ENCODE results near the gene MPRIP.

Gene MPRIP

GRCh38 chr17:17077861-17078732 is 35.8 kb downstream of the MPRIP start:
- TF ChIP-seq EZH2 (IDR thresholded peaks at IDR 0.05; ENCODE audit: borderline replicate concordance, low read depth, low read length, severe bottlenecking) (no peak), CTCF (IDR thresholded peaks at IDR 0.05; ENCODE audit: borderline replicate concordance, extremely low read depth, low read length, poor library complexity, severe bottlenecking) (no peak)
- Histone ChIP-seq H3K36me3 (ENCODE audit: insufficient read depth, low read length) (peaks cover 57% of the 10 kb centered on the region), H3K4me2 (ENCODE audit: insufficient read depth, low read length) (no peak overlapping the region), H3K4me1 (ENCODE audit: insufficient read depth, low read length) (no peaks in the 10 kb centered on the region), H2AFZ (ENCODE audit: low read depth, low read length) (no peak overlapping the region), H4K20me1 (ENCODE audit: insufficient read depth, low read length) (peaks cover 75% of the 10 kb centered on the region), H3K79me2 (ENCODE audit: insufficient read depth, low read length) (peaks cover 87% of the 10 kb centered on the region), H3K27me3 (ENCODE audit: insufficient read depth, low read length, poor library complexity) (no peaks in the 10 kb centered on the region), H3K4me3 (ENCODE audit: low read depth in 1 of 2, low read length in 2 of 2) (no peak overlapping the region), H3K27ac (ENCODE audit: low read length) (no peak overlapping the region), H3K9ac (ENCODE audit: low read depth, low read length) (no peak overlapping the region), H3K9me3 (ENCODE audit: insufficient read depth, low read length, severe bottlenecking) (no peaks in the 10 kb centered on the region)
- no peak for ATAC-seq (ENCODE audit: insufficient read depth, low read depth)
- no peak for DNase-seq

- Histone ChIP-seq H3K9me3 (ENCODE audit: insufficient read depth, low read length, severe bottlenecking) (no peaks in the 10 kb centered on the region), H3K4me3 (ENCODE audit: low read depth in 1 of 2, low read length in 2 of 2) (no peak overlapping the region), H4K20me1 (ENCODE audit: insufficient read depth, low read length) (peaks cover 70% of the 10 kb centered on the region), H2AFZ (ENCODE audit: low read depth, low read length) (no peak overlapping the region), H3K27me3 (ENCODE audit: insufficient read depth, low read length, poor library complexity) (no peaks in the 10 kb centered on the region), H3K79me2 (ENCODE audit: insufficient read depth, low read length) (peaks cover 84% of the 10 kb centered on the region), H3K36me3 (ENCODE audit: insufficient read depth, low read length) (peaks cover 61% of the 10 kb centered on the region), H3K27ac (ENCODE audit: low read length) (no peak overlapping the region), H3K9ac (ENCODE audit: low read depth, low read length) (no peak overlapping the region), H3K4me1 (ENCODE audit: insufficient read depth, low read length) (no peaks in the 10 kb centered on the region), H3K4me2 (ENCODE audit: insufficient read depth, low read length) (no peak overlapping the region)
- ATAC-seq (ENCODE audit: insufficient read depth, low read depth) (no peak), DNase-seq (no peak)
- TF ChIP-seq EZH2 (IDR thresholded peaks at IDR 0.05; ENCODE audit: borderline replicate concordance, low read depth, low read length, severe bottlenecking) (no peak), CTCF (IDR thresholded peaks at IDR 0.05; ENCODE audit: borderline replicate concordance, extremely low read depth, low read length, poor library complexity, severe bottlenecking) (no peak)
These were observed 36.6 kb downstream of the MPRIP start for GRCh38 chr17:17078832-17079231.

GRCh38 chr17:17079336-17079735 is 37.1 kb downstream of the MPRIP start:
- Histone ChIP-seq H2AFZ (ENCODE audit: low read depth, low read length) (no peak overlapping the region), H3K4me3 (ENCODE audit: low read depth in 1 of 2, low read length in 2 of 2) (no peak overlapping the region), H3K27ac (ENCODE audit: low read length) (no peak overlapping the region), H3K36me3 (ENCODE audit: insufficient read depth, low read length) (peaks cover 66% of the 10 kb centered on the region), H3K79me2 (ENCODE audit: insufficient read depth, low read length) (peaks cover 82% of the 10 kb centered on the region), H4K20me1 (ENCODE audit: insufficient read depth, low read length) (peaks cover 70% of the 10 kb centered on the region), H3K9ac (ENCODE audit: low read depth, low read length) (no peak overlapping the region), H3K4me1 (ENCODE audit: insufficient read depth, low read length) (no peaks in the 10 kb centered on the region), H3K9me3 (ENCODE audit: insufficient read depth, low read length, severe bottlenecking) (no peaks in the 10 kb centered on the region), H3K4me2 (ENCODE audit: insufficient read depth, low read length) (no peak overlapping the region), H3K27me3 (ENCODE audit: insufficient read depth, low read length, poor library complexity) (no peaks in the 10 kb centered on the region)
- DNase-seq = no peak
- TF ChIP-seq EZH2 (IDR thresholded peaks at IDR 0.05; ENCODE audit: borderline replicate concordance, low read depth, low read length, severe bottlenecking) (no peak), CTCF (IDR thresholded peaks at IDR 0.05; ENCODE audit: borderline replicate concordance, extremely low read depth, low read length, poor library complexity, severe bottlenecking) (no peak)
- ATAC-seq (ENCODE audit: insufficient read depth, low read depth) = no peak

Measured in DND-41 (cell line).